ENCODE measurements around the gene CR1L.
"Not testable (repeated sequence)": the region's sequence is repeated elsewhere in the genome, so short reads cannot be mapped to it uniquely, and the experiment has no call there.

Gene CR1L

DNA sequence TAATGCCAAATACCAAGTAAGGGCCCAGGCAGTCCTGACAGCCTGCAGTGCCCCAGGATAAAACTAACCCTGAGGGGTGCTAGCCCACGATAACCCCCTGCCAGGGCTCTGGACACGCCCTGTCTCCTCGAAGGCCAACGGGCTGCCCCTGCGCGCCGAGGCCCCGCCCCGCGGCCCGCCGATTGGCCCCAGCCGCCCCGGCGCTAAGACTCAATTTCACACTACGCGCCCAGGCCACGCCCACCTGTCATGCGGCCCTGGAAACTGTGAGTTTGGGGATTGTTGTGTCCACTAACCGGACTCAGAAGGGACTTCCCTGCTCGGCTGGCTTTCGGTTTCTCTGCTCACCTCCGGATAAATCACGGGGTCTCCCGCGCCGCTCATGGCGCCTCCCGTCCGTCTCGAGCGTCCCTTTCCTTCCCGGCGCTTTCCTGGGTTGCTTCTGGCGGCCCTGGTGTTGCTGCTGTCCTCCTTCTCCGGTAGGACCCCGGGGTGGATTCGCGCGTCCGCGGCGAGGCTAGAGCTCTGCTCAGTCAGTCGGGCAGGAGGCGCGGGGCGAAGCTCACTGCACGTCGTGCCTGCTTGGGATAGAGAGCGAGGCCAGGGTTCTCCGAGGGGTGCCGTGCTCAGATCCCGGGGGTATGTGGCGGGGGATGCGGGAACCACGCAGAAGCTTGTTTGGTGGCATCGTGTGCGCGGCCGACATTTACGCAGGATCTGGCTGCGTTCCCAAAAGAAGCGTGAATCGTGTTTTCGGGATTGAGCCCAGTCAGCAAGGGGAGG is at the start of gene CR1L:
Gene CR1L (plus strand): TSS at position 282 of the 783 bp plus-strand sequence. CDS start 101 bp downstream, at position 383.
- peak; percentile 72 for DNase-seq

DNA sequence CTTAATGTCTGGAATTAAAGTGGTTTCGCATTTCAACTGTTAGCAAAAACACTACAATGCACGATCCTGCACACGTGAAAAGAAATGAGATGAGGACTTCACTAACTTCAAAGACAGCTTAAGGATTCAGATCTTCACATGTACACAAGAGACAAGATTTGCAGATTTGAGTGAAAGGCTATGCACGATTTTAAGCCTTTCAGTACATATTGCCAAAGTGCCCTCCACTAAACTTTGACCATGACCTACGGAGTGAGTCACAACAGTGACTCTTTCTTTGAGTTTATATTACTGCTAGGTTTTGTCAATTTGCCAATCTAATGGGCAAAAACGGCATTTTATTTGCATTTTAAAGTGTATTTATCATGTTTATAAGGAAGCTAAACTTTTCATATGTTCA is 41.2 kb upstream of the CR1L start:
- no peak for DNase-seq

DNA sequence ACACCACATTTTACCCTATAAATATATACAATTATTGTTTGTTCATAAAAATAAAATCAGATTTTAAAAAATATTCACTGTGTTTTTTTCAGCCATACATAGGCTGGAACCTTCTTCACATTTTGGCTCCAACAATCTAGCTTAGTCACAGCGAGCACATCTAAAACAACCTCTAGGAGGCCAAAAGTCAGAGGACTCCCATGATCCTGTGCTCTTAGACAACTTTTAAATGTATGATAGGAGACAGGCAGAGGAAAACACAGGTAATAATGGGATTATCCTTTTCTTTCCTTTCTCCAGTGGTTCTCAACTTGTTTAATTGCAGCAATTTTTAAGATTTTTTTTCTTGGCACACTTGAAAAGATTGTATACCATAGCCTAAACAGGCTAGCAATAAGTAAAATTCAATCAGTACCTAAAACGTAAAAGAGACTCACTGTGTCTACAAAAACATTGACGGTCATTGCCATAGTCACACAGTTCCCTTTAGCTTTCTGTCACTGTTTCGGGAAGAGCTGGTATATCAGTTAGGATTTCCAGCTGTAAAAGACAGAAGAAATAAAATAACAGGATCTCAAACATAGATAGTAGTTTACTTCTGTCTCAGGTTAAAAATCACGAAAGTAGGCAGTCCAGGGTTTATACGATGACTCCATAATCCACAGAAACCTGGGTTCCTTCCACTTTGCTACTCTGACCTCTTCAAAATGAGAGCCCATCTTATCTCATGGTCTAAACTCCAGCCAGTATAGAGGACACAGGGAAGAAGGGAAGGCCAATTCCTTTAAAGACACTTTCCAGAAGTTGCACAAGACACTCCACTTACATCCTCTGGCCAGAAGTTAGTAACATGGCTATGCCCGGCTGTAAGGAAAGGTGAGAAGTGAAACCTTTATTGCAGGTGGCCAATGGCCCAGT is 39.2 kb upstream of the CR1L start:
- no peak for DNase-seq

DNA sequence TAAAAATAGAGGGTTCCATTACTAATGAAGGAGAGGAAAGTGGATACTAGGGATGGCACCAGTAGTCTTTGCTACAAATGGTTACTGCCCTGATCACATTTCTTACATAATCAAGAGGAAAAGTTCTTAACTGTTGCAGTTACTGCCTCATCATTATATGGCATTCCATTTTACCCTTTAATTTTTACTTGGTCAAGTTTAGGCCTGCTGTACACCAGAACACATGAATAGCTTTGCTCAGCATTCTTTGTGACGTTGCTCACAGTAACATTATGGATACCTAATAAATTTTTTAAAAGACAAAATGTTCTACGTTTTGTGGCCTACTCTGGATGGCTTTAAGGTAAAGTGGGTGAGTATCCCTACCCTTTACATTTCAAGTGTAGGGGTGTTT is 38.6 kb upstream of the CR1L start:
- DNase-seq: no peak

DNA sequence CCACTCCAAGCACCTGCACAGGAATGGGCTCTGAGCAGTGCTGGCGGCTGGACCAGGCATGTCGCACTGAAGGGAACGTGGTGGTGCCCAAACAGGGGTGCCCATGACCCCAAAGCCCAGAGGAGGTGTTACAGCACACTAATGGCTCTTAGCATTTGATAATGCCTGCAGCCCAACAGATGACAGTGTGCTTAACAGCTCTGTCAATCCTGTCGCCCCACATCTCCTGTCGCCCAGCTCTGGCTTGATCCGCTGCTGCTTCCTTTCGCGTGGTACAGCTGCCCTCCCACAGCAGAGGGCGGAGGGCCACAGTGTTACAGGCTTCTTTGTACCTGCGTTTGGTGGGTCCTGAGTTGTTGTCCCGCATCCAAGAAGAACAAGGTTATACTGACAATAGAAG is 32.2 kb upstream of the CR1L start:
- DNase-seq: no peak

DNA sequence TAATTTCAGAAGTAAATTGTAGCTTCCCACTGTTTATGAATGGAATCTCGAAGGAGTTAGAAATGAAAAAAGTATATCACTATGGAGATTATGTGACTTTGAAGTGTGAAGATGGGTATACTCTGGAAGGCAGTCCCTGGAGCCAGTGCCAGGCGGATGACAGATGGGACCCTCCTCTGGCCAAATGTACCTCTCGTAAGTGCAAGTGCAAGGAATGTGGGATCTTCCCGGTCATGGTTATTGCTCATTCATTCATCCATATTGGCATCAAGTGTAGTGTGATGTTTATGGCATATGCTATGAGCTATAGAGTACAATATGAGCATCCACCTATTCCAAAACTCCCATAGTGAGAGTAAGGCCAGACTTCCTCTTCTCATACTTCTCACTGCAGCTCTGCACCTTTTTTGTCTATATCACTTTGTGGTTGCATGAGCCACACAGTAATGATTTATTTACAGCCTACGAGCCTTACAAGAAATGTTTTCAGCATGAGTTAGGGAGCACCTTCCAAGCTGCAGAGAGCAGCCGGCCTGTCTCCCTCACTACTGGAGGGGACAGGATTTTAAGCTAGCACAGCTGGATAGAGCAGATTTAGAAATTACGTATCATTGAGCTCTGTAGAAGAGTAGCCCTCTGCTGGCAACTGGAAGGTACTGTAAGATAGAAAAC is 24.9 kb upstream of the CR1L start:
- DNase-seq: peak; percentile 60

DNA sequence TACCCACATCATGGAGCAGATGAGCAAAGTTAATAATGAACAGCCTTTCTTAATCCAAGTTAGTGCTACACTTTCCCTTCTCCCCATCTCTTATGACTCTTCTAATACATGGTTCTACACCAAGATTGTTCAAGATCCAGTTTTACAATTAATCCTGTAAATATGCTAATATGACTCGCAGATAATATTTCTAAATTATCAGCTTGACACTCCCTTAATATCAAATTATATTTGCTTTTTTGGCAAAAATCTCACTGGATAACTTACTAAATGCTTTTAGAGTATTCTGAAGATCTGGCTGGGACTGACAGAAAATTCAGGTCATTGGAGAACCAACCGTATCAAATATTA is 24.4 kb upstream of the CR1L start:
- DNase-seq: no peak

DNA sequence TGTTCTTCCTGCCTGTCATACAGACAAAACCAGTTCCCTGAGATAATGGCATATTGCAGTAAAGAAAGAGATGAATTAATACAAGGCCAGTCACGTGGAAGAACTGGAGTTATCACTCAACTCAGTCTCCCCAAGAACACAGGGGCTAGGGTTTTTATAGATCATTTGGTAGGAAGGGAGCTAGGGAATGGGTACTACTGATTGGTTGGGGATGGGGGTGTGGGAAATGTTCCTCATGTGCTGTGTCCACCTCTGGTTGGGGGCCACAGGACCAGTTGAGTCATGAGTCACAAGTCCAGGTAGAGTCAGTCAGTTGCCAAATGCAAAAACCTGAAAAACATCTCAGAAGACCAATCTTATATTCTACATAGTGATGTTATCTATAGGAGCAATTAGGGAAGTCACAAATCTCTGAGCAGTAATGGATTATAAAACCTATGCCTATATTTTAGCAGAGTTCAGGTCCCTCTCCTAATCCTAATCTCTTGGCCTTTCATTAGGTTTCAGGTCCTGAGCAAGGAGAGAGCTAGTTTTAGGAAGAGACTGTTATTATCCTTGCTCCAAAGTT is 19.3 kb upstream of the CR1L start:
- not testable (repeated sequence) for DNase-seq

DNA sequence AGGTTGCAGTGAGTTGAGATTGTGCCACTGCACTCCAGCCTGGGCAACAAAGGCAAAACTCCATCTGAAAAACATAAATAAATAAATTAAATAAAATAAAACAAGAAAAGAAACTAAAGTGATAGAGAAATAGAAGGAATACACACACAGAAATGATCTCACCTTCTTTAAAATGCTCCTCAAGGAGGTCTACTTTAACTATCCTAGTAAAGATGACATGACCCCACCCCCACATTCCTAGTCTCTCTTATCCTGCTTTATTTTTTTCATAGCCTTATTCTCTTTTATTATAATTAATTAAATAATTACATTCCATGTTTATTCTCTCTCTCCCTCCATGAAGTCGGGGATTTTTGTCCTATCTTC is 18.0 kb upstream of the CR1L start:
- no peak for DNase-seq

DNA sequence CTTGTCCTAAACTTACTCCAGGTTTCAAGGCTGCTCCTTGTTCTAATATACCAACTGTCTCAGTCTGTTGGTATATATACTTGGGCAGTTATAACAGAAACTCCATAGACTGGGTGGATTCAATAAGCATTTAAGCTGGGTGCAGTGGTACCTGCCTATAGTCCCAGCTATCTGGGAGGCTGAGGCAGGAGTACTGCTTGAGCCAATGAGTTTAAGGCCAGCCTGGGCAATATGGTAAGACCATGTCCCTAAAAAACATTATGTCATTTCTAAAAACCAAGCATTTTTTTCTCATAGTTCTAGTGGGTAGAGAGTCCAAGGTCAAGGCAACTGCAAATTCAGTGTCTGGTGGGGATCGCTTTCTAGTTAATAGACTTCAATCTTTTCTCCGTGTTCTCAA is 17.4 kb upstream of the CR1L start:
- no peak for DNase-seq

DNA sequence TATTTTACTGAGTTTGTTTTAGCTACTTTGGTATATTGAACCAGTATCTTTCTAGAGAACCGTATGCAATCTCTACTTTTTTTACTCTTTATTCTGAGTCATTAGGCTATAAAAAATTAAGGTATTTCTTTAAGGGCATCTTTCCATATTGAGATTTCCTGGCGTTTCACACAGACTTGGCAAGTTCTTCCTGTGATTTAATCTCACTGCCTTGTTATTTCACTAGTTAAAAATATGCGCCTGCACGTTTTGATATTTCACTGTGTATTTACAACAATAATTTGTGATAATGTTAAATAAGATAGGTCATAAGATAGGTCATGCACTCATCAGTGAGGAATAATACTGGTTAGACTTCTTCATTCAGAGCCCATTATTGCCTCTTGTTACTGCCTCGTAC is 16.2 kb upstream of the CR1L start:
- no peak for DNase-seq

DNA sequence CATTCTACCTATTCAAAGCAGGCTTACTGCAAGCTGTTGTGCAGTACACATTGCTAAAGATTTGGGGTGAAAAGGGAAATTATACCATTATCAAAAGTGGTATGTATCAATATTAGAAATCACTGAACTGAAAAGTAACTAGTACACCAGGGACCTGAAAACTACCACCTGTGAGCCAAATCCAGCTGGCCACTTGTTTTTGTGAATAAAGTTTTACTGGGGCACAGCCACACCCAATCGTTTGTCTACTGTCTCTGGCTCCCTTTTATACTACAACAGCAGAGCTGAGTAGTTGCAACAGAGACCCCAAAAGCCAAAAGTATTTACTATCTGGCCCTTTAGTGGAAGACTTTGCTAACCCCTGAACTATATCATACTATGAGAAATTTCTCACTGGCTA is 13.8 kb upstream of the CR1L start:
- DNase-seq: no peak

DNA sequence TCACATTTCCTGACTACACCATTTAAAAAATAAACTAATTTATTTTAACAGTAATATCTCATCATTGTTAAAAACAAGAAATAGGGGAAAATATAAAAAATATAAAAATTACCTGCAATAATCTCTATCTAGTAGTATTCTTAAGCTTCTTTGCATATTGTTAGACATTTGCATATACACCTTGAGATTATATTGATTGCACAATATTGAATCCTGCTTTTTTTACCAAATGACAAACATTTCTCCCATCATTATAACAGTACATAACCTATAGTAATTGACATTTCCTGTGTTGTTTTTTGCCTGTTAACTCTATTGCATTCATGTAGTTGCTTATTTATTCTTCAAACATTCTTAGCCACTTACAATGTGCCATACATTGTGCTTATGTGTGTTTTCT is 11.7 kb upstream of the CR1L start:
- no peak for DNase-seq

DNA sequence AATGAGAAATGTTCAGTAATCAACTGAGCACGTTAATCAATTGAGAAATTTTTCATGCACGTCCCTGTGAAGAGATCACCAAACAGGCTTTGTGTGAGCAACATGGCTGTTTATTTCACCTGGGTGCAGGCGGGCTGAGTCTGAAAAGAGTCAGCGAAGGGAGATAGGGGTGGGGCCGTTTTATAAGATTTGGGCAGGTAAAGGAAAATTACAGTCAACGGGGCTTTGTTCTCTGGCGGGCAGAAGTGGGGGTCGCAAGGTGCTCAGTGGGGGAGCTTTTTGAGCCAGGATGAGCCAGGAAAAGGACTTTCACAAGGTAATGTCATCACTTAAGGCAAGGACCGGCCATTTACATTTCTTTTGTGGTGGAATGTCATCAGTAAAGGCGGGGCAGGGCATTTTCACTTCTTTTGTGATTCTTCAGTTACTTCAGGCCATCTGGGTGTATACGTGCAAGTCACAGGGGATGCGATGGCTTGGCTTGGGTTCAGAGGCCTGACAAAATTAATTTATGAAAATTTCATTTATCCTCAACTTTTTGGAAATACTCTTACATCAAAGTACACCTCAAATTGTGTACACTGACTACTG is 11.1 kb upstream of the CR1L start:
- not testable (repeated sequence) for DNase-seq

DNA sequence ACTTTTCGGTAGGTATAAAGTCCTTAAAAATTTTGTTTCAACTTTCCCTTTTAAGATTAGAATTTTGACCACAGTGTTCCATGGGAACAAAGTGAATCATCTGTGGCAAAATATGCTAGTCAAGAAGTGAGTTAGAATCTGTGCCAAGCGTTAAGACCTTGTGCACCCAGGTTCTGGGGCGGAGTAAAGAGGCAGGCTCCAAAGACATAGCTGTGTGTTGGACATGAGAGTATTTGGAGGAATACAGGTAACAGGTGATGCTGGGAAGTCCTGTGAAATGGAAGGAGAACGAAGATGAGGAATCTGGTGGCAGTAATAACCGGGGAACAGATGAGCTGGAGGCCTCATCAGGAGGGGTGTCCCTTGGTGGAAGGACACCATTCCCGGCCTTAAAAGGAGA is 10.6 kb upstream of the CR1L start:
- DNase-seq: not testable (repeated sequence)

DNA sequence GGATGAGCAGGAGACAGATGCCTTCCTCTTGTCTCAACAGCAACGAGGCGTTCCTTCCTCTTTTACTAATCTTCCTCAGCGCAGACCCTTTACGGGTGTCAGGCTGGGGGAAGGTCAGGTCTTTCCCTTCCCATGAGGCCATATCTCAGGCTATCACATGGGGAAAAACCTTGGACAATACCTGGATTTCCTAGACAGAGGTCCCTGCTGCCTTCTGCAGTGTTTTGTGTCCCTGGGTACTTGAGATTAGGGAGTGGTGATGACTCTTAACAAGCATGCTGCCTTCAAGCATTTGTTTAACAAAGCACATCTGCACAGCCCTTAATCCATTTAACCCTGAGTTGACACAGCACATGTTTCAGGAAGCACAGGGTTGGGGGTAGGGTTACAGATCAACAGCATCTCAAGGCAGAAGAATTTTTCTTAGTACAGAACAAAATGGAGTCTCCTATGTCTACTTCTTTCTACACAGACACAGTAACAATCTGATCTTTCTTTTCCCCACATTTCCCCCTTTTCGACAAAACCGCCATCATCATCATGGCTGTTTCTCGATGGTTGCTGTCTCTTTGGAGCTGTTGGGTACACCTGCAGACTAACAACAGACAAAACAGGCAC is 9.3 kb upstream of the CR1L start:
- DNase-seq: peak; percentile 14

DNA sequence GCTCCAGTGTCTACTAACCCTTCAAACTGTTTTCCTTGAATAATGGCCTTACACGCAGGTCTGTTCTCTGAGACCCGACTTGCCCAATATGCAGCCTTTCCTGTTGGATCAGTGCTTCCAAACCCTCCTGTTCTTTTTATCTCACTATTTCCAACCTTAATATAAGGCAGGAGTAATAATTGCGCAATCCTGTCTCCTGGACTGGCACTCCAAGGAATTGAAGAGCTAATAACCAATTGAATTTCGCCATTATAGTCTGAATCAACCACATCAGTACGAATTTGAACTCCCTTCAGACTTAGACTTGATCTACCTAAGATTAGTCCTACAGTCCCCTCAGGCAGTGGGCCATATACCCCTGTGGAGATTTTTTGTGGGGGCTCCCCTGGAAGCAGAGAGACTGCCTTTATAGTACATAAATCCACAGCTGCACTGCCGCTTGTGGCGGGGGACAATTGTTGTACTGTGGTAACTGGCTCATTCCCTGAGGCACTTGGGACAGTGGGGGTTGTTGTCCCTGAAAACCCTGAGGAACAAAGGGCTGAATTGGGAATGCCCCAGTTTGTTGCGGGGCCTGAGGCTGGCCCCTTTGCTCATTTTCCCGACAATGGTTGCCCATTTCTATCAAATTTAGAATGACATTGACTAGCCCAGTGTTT is 6.3 kb upstream of the CR1L start:
- DNase-seq: not testable (repeated sequence)

DNA sequence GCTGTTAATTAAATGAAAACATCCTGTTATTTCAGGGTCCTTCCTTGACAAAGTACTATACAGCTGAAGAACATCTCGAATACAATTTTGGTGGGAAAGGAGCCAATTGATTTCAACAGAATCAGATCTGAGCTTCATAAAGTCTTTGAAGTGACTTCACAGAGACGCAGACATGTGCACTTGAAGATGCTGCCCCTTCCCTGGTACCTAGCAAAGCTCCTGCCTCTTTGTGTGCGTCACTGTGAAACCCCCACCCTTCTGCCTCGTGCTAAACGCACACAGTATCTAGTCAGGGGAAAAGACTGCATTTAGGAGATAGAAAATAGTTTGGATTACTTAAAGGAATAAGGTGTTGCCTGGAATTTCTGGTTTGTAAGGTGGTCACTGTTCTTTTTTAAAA is 5.6 kb upstream of the CR1L start:
- not testable (repeated sequence) for DNase-seq

DNA sequence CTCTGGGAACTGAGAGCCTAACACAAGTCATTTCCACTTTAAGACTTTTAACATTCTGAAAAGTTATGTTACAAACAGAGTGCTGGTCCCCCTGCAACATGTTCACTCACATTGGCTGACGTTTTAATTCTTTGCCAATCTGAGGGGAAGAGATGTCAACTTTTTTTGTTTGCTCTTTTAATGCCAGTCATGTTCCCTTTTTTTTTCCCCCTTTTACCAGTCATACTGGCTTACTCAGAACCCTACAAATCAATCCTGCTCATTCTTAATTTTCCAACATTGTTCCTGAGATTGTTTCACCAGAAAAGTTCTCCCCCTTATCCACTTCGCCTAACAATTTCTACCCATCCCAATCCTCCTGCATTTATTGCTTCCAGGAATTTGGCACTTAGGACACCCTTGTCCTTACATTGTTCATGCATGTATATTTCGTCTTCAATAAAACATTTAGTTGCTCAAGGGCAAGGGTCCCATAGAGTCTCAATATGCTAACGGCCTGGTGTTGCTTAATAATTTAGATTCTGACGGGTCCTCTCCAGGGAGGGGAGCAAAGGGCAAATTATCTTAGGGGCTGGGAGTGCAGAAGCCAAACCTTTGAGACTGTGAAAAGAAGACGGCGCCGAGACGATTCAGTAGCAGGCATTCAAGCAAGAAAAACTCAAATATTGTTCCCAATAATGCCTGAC is 624 bp upstream of the CR1L start:
- no peak for DNase-seq

DNA sequence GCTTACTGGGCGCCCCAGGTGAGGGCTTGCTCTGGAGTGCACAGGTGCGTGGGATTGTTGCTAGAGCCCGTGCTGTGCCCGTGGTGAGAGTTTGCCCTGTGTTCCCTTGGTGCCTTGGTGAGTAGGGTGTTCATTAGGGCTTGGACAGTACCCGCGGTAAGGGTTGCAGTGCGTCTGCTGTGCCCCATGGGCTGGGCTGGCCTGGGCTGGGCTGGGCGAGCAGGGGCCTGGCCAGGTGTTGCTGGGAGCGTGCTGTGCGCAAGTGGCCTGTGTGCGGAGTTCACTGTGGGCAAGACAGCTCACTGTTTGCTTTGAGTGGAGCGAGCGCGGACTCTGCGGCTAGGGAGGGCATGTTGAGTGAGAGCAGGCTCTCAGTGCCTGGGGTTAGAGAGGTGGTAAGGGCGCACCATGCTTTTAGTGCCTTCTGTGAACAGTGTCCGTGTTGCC is 725 bp downstream of the CR1L start:
- DNase-seq: no peak

DNA sequence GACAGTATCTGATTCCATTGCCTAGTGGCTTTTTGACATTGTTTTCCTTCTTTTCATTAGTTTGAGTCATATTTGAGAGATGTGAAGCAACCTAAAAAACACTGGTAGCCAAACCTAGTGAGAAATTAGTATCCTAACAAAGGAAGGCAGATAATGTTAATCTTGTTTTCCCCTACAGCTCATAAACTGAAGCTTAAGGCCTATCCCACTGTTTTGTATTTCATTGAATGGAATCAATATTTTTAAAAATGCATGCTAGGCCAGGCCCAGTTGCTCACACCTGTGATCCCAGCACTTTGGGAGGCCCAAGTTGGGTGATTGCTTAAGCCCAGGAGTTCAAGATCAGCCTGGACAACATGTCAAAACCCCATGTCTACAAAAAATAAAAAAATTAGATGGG is 1.2 kb downstream of the CR1L start:
- no peak for DNase-seq
